A549 (cell line): Measurements from ENCODE around the gene LACRT.

Source experiments
- CHD2 ChIP-seq: fragments of 150-350 bp; IDR thresholded peaks from 2 replicates; pipeline ENCODE4 v1.6.1; 2014; ENCODE audit warnings: low read length; ENCODE audit not compliant: partially characterized antibody
- EP300 ChIP-seq, 2 experiments: fragments of >200 bp; sonication (Bioruptor Twin); formaldehyde crosslinking; IDR thresholded peaks; 2 replicates in 1 of 2; 3 replicates in 1 of 2; pipeline ENCODE4 v1.6.1; 2016 to 2017
- HMGXB4 ChIP-seq: fragments of 250-450 bp; sonication (Bioruptor Pico); IDR thresholded peaks from 2 replicates; pipeline ENCODE4 v1.5.0; 2021; ENCODE audit warnings: mild to moderate bottlenecking, moderate library complexity, borderline replicate concordance
- KDM5A ChIP-seq: fragments of 200-600 bp; sonication (generic); IDR thresholded peaks from 2 replicates; pipeline ENCODE4 v1.6.1; 2016; ENCODE audit warnings: antibody characterized with exemption, mild to moderate bottlenecking
- MAX ChIP-seq: IDR thresholded peaks from 2 replicates; pipeline ENCODE4 v1.6.1; 2012
- MYC ChIP-seq: IDR thresholded peaks from 2 replicates; pipeline ENCODE4 v1.6.1; 2012; ENCODE audit warnings: mild to moderate bottlenecking, inconsistent platforms, low read length, improper control_type of control experiment, borderline replicate concordance
- POLR2A ChIP-seq: IDR thresholded peaks from 2 replicates; pipeline ENCODE4 v1.6.1; 2012; ENCODE audit warnings: mild to moderate bottlenecking, low read length
- RCOR1 ChIP-seq: fragments of 150-350 bp; IDR thresholded peaks from 2 replicates; pipeline ENCODE4 v1.6.1; 2014; ENCODE audit warnings: antibody characterized with exemption, low read length, low read depth
- ZSCAN20 ChIP-seq: fragments of 250-450 bp; sonication (Bioruptor Pico); IDR thresholded peaks from 2 replicates; pipeline ENCODE4 v1.8.0; 2022; ENCODE audit warnings: mild to moderate bottlenecking, moderate library complexity
- TF ChIP-seq, protein P1 (sequence below): fragments of 200-600 bp; sonication (generic); IDR thresholded peaks from 2 replicates; pipeline ENCODE4 v1.6.1; 2016; ENCODE audit warnings: antibody characterized with exemption, mild to moderate bottlenecking, moderate library complexity
- TF ChIP-seq, protein P2 (sequence below): fragments of >200 bp; sonication (Bioruptor Twin); formaldehyde crosslinking; IDR thresholded peaks from 3 replicates; pipeline ENCODE4 v1.5.1; 2016

GRCh38 chr12:54616933-54617680 is 17.6 kb downstream of the LACRT start:
- TF ChIP-seq MAX, result no peak
- TF ChIP-seq, protein P1, sequence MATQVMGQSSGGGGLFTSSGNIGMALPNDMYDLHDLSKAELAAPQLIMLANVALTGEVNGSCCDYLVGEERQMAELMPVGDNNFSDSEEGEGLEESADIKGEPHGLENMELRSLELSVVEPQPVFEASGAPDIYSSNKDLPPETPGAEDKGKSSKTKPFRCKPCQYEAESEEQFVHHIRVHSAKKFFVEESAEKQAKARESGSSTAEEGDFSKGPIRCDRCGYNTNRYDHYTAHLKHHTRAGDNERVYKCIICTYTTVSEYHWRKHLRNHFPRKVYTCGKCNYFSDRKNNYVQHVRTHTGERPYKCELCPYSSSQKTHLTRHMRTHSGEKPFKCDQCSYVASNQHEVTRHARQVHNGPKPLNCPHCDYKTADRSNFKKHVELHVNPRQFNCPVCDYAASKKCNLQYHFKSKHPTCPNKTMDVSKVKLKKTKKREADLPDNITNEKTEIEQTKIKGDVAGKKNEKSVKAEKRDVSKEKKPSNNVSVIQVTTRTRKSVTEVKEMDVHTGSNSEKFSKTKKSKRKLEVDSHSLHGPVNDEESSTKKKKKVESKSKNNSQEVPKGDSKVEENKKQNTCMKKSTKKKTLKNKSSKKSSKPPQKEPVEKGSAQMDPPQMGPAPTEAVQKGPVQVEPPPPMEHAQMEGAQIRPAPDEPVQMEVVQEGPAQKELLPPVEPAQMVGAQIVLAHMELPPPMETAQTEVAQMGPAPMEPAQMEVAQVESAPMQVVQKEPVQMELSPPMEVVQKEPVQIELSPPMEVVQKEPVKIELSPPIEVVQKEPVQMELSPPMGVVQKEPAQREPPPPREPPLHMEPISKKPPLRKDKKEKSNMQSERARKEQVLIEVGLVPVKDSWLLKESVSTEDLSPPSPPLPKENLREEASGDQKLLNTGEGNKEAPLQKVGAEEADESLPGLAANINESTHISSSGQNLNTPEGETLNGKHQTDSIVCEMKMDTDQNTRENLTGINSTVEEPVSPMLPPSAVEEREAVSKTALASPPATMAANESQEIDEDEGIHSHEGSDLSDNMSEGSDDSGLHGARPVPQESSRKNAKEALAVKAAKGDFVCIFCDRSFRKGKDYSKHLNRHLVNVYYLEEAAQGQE, result no peak
- no peak for TF ChIP-seq POLR2A
- TF ChIP-seq, protein P2, sequence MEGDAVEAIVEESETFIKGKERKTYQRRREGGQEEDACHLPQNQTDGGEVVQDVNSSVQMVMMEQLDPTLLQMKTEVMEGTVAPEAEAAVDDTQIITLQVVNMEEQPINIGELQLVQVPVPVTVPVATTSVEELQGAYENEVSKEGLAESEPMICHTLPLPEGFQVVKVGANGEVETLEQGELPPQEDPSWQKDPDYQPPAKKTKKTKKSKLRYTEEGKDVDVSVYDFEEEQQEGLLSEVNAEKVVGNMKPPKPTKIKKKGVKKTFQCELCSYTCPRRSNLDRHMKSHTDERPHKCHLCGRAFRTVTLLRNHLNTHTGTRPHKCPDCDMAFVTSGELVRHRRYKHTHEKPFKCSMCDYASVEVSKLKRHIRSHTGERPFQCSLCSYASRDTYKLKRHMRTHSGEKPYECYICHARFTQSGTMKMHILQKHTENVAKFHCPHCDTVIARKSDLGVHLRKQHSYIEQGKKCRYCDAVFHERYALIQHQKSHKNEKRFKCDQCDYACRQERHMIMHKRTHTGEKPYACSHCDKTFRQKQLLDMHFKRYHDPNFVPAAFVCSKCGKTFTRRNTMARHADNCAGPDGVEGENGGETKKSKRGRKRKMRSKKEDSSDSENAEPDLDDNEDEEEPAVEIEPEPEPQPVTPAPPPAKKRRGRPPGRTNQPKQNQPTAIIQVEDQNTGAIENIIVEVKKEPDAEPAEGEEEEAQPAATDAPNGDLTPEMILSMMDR, result no peak
- TF ChIP-seq MYC, result no peak
- TF ChIP-seq ZSCAN20, result no peak
- TF ChIP-seq RCOR1, result no peak
- no peak for TF ChIP-seq CHD2
- no peak for TF ChIP-seq HMGXB4 (CRISPR knock-in tag)
- no peak for TF ChIP-seq KDM5A
- no peak for TF ChIP-seq EP300 (IDR thresholded peaks at IDR 0.05)
